ENCODE measurements around the gene AGPAT3.

The AGPAT3 gene

GRCh38 chr21:43973634-43973955 is 108.6 kb downstream of the AGPAT3 start:
- H3K27me3 ChIP-seq (ENCODE audit: control insufficient read depth, low read length): no peaks in the 10 kb centered on the region
- peaks cover 8% of the 10 kb centered on the region; the same call in 1 of the 2 replicates for H3K36me3 ChIP-seq (ENCODE audit: control insufficient read depth, low read length)
- H3K27ac ChIP-seq (ENCODE audit: low read depth, low read length): no peak overlapping the region
- H3K9me2 ChIP-seq (replicated peaks; ENCODE audit: control insufficient read depth, low read length): no peaks in the 10 kb centered on the region
- no peaks in the 10 kb centered on the region for H3F3A ChIP-seq (ENCODE audit: control insufficient read depth, insufficient read depth)
- no peak overlapping the region for H3K4me2 ChIP-seq (ENCODE audit: low read length)
- H3K9me3 ChIP-seq (ENCODE audit: control insufficient read depth, insufficient read depth, low read length): no peaks in the 10 kb centered on the region
- TF ChIP-seq EZH2phosphoT487 (IDR thresholded peaks at IDR 0.05; ENCODE audit: borderline replicate concordance, low read length) (no peak), CTCF (IDR thresholded peaks at IDR 0.05; ENCODE audit: low read depth, low read length, poor library complexity, severe bottlenecking) (no peak)
- H4K20me1 ChIP-seq (ENCODE audit: control insufficient read depth, insufficient read depth, low read depth, low read length): no peaks in the 10 kb centered on the region
- H3K4me1 ChIP-seq (ENCODE audit: control insufficient read depth, low read length): peaks cover 3% of the 10 kb centered on the region
- H3K79me2 ChIP-seq (ENCODE audit: control insufficient read depth, low read length): no peaks in the 10 kb centered on the region
- no peak overlapping the region for H3K4me3 ChIP-seq (ENCODE audit: low read length)

- H4K20me1 ChIP-seq (ENCODE audit: control insufficient read depth, insufficient read depth, low read depth, low read length): no peaks in the 10 kb centered on the region
- H3F3A ChIP-seq (ENCODE audit: control insufficient read depth, insufficient read depth): no peaks in the 10 kb centered on the region
- no peak overlapping the region for H3K4me2 ChIP-seq (ENCODE audit: low read length)
- H3K79me2 ChIP-seq (ENCODE audit: control insufficient read depth, low read length): no peaks in the 10 kb centered on the region
- no peaks in the 10 kb centered on the region for H3K9me3 ChIP-seq (ENCODE audit: control insufficient read depth, insufficient read depth, low read length)
- no peaks in the 10 kb centered on the region for H3K9me2 ChIP-seq (replicated peaks; ENCODE audit: control insufficient read depth, low read length)
- H3K4me3 ChIP-seq (ENCODE audit: low read length): no peak overlapping the region
- no peak overlapping the region for H3K27ac ChIP-seq (ENCODE audit: low read depth, low read length)
- TF ChIP-seq CTCF (IDR thresholded peaks at IDR 0.05; ENCODE audit: low read depth, low read length, poor library complexity, severe bottlenecking) (no peak), EZH2phosphoT487 (IDR thresholded peaks at IDR 0.05; ENCODE audit: borderline replicate concordance, low read length) (no peak)
- peaks cover 3% of the 10 kb centered on the region for H3K4me1 ChIP-seq (ENCODE audit: control insufficient read depth, low read length)
- no peaks in the 10 kb centered on the region for H3K27me3 ChIP-seq (ENCODE audit: control insufficient read depth, low read length)
- H3K36me3 ChIP-seq (ENCODE audit: control insufficient read depth, low read length): peaks cover 8% of the 10 kb centered on the region; the same call in 1 of the 2 replicates
Observed at GRCh38 chr21:43974791-43975468, 109.9 kb downstream of the AGPAT3 start.

DNA sequence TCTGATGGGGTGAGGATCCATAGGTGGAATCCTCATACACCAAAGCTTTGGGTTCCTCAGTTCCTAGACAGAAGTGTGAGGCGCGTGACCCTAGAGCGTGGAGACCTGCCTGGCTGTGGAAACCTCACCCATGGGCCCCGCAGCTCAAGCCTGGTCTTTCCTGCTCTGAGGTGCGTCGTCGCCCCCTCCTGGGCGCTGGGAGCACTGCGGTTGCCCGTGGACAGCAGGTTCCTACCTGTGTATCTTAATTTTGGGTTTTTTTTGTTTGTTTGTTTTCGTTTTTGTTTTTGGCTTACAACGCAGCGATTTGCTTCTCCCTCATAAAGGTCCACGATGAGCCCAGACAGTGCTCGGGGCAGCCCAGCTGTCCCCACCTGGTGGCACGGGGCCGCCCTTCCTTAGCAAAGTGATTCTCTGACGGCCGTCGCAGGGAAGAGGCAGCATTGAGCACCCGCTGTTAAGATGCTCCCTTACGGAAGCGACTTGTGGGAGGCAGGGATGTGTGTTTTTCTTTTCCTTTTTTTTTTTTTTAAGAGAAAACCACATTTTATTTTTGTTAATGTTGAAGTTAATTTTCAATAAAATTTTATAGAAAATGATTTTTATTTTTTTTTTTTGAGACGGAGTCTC is 110.6 kb downstream of the AGPAT3 start:
- Histone ChIP-seq H4K20me1 (ENCODE audit: control insufficient read depth, insufficient read depth, low read depth, low read length) (no peaks in the 10 kb centered on the region), H3K79me2 (ENCODE audit: control insufficient read depth, low read length) (no peaks in the 10 kb centered on the region), H3K4me1 (ENCODE audit: control insufficient read depth, low read length) (peaks cover 3% of the 10 kb centered on the region), H3K27me3 (ENCODE audit: control insufficient read depth, low read length) (no peaks in the 10 kb centered on the region), H3K36me3 (ENCODE audit: control insufficient read depth, low read length) (peaks cover 5% of the 10 kb centered on the region; the same call in 1 of the 2 replicates), H3K4me3 (ENCODE audit: low read length) (no peak overlapping the region), H3K4me2 (ENCODE audit: low read length) (no peak overlapping the region), H3F3A (ENCODE audit: control insufficient read depth, insufficient read depth) (no peaks in the 10 kb centered on the region), H3K9me2 (replicated peaks; ENCODE audit: control insufficient read depth, low read length) (no peaks in the 10 kb centered on the region), H3K27ac (ENCODE audit: low read depth, low read length) (no peak overlapping the region), H3K9me3 (ENCODE audit: control insufficient read depth, insufficient read depth, low read length) (no peaks in the 10 kb centered on the region)
- TF ChIP-seq CTCF (IDR thresholded peaks at IDR 0.05; ENCODE audit: low read depth, low read length, poor library complexity, severe bottlenecking): peak; percentile 96
- no peak for TF ChIP-seq EZH2phosphoT487 (IDR thresholded peaks at IDR 0.05; ENCODE audit: borderline replicate concordance, low read length)
